Renal cortical epithelial cell (primary cell): ENCODE data around the gene CELSR3. TPM values are rescaled to one million over a fixed set of nuclear protein-coding genes. Genes with fewer than 3 reads are reported as not detected.

Experiments
- DNase-seq: peaks from one replicate; pipeline ENCODE4 v3.0.0-alpha.2; 2011; ENCODE audit warnings: low read depth
- total RNA-seq: library from RNA; depleted of rRNA; stranded (reverse); fragments of >200 nt; gene quantifications from 2 replicates; pipeline ENCODE4 v1.2.3, GENCODE V29; 2014

The CELSR3 gene
- total RNA-seq, 1 donor from 2014 or later, result 2.7 TPM

GRCh38 chr3:48660800-48661400 lies 1.8 kb downstream of the CELSR3 start:
- no peak for DNase-seq

- DNase-seq, result no peak
These were observed 5.8 kb downstream of the CELSR3 start for GRCh38 chr3:48656841-48657281.

- peak; percentile 64 for DNase-seq
These were observed 6.4 kb downstream of the CELSR3 start for GRCh38 chr3:48656061-48656840.

GRCh38 chr3:48655606-48656005 lies 7.1 kb downstream of the CELSR3 start:
- no peak for DNase-seq

GRCh38 chr3:48655063-48655462 lies 7.6 kb downstream of the CELSR3 start:
- DNase-seq, result no peak

GRCh38 chr3:48652923-48653715 lies 9.6 kb downstream of the CELSR3 start:
- DNase-seq, result no peak

GRCh38 chr3:48651771-48652170 lies 10.9 kb downstream of the CELSR3 start:
- no peak for DNase-seq

- no peak for DNase-seq
These were observed 12.0 kb downstream of the CELSR3 start for GRCh38 chr3:48650723-48651122.

- DNase-seq, result no peak
These were observed 14.4 kb downstream of the CELSR3 start for GRCh38 chr3:48648188-48648850.

GRCh38 chr3:48647714-48648113 lies 15.0 kb downstream of the CELSR3 start:
- no peak for DNase-seq

- no peak for DNase-seq
These were observed 17.6 kb downstream of the CELSR3 start for GRCh38 chr3:48644898-48645760.

- no peak for DNase-seq
These were observed 20.1 kb downstream of the CELSR3 start for GRCh38 chr3:48642605-48643004.

GRCh38 chr3:48641396-48641795 lies 21.3 kb downstream of the CELSR3 start:
- DNase-seq, result no peak

GRCh38 chr3:48639944-48640606 lies 22.6 kb downstream of the CELSR3 start:
- DNase-seq, result no peak

GRCh38 chr3:48637305-48637704 lies 25.4 kb downstream of the CELSR3 start:
- DNase-seq, result no peak

GRCh38 chr3:48636149-48636655 lies 26.5 kb downstream of the CELSR3 start:
- no peak for DNase-seq

GRCh38 chr3:48635222-48636021 lies 27.3 kb downstream of the CELSR3 start, which contains the start of gene SLC26A6:
TSS of gene SLC26A6 (minus strand) at chr3:48635461. CDS start at chr3:48635393, 68 bp downstream.
- peak; percentile 84 for DNase-seq

- peak; percentile 38 for DNase-seq
These were observed 27.9 kb downstream of the CELSR3 start for GRCh38 chr3:48634661-48635221.

GRCh38 chr3:48633743-48634142 lies 28.9 kb downstream of the CELSR3 start:
- no peak for DNase-seq
